ENCODE data around the gene GALNT1.

- TF ChIP-seq, protein P1, sequence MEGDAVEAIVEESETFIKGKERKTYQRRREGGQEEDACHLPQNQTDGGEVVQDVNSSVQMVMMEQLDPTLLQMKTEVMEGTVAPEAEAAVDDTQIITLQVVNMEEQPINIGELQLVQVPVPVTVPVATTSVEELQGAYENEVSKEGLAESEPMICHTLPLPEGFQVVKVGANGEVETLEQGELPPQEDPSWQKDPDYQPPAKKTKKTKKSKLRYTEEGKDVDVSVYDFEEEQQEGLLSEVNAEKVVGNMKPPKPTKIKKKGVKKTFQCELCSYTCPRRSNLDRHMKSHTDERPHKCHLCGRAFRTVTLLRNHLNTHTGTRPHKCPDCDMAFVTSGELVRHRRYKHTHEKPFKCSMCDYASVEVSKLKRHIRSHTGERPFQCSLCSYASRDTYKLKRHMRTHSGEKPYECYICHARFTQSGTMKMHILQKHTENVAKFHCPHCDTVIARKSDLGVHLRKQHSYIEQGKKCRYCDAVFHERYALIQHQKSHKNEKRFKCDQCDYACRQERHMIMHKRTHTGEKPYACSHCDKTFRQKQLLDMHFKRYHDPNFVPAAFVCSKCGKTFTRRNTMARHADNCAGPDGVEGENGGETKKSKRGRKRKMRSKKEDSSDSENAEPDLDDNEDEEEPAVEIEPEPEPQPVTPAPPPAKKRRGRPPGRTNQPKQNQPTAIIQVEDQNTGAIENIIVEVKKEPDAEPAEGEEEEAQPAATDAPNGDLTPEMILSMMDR (IDR thresholded peaks at IDR 0.05): no peak
- no peak for TF ChIP-seq POLR2A (IDR thresholded peaks at IDR 0.05)
- TF ChIP-seq POLR2AphosphoS5 (IDR thresholded peaks at IDR 0.05): no peak
Measured at GRCh38 chr18:35714539-35714938, 133.0 kb downstream of the GALNT1 start.

Data from prostate gland (tissue), 2 donors.